ENCODE measurements around the gene SLC27A5. TPM values are rescaled to one million over a fixed set of nuclear protein-coding genes. Genes with fewer than 3 reads are reported as not detected.

Gene SLC27A5
- total RNA-seq (5.7 TPM), polyA plus RNA-seq (ENCODE audit: insufficient read depth in 1 of 8, insufficient read length in 8 of 8, low replicate concordance in 1 of 8) (1 to 10 TPM; 2.5 to 4.6 (median 3.9) TPM)
- long read RNA-seq, donor 1, full-length matches to known transcripts: 1 of 1 reads
- long read RNA-seq, donor 1, partial matches to known transcripts: 0 of 1 reads
- long read RNA-seq, donor 1, other reads (novel, unspliced or antisense): 0 of 1 reads
- long read RNA-seq, donor 2: 0 reads
- long read RNA-seq, donor 3, full-length matches to known transcripts: 2 of 2 reads
- long read RNA-seq, donor 3, partial matches to known transcripts: 0 of 2 reads
- long read RNA-seq, donor 3, other reads (novel, unspliced or antisense): 0 of 2 reads
- long read RNA-seq, donor 4, full-length matches to known transcripts: 4 of 4 reads
- long read RNA-seq, donor 4, partial matches to known transcripts: 0 of 4 reads
- long read RNA-seq, donor 4, other reads (novel, unspliced or antisense): 0 of 4 reads
- long read RNA-seq, donor 5, full-length matches to known transcripts: 4 of 4 reads
- long read RNA-seq, donor 5, partial matches to known transcripts: 0 of 4 reads
- long read RNA-seq, donor 5, other reads (novel, unspliced or antisense): 0 of 4 reads
- long read RNA-seq, donor 6, full-length matches to known transcripts: 11 of 11 reads
- long read RNA-seq, donor 6, partial matches to known transcripts: 0 of 11 reads
- long read RNA-seq, donor 6, other reads (novel, unspliced or antisense): 0 of 11 reads
- long read RNA-seq, donor 7: 0 reads
- long read RNA-seq, donor 8, full-length matches to known transcripts: 3 of 3 reads
- long read RNA-seq, donor 8, partial matches to known transcripts: 0 of 3 reads
- long read RNA-seq, donor 8, other reads (novel, unspliced or antisense): 0 of 3 reads
- long read RNA-seq, donor 9, full-length matches to known transcripts: 2 of 2 reads
- long read RNA-seq, donor 9, partial matches to known transcripts: 0 of 2 reads
- long read RNA-seq, donor 9, other reads (novel, unspliced or antisense): 0 of 2 reads
- long read RNA-seq, donor 10, full-length matches to known transcripts: 3 of 3 reads
- long read RNA-seq, donor 10, partial matches to known transcripts: 0 of 3 reads
- long read RNA-seq, donor 10, other reads (novel, unspliced or antisense): 0 of 3 reads
- long read RNA-seq, donor 11, partial matches to known transcripts: 0 of 4 reads
- long read RNA-seq, donor 11, other reads (novel, unspliced or antisense): 0 of 4 reads

DNA sequence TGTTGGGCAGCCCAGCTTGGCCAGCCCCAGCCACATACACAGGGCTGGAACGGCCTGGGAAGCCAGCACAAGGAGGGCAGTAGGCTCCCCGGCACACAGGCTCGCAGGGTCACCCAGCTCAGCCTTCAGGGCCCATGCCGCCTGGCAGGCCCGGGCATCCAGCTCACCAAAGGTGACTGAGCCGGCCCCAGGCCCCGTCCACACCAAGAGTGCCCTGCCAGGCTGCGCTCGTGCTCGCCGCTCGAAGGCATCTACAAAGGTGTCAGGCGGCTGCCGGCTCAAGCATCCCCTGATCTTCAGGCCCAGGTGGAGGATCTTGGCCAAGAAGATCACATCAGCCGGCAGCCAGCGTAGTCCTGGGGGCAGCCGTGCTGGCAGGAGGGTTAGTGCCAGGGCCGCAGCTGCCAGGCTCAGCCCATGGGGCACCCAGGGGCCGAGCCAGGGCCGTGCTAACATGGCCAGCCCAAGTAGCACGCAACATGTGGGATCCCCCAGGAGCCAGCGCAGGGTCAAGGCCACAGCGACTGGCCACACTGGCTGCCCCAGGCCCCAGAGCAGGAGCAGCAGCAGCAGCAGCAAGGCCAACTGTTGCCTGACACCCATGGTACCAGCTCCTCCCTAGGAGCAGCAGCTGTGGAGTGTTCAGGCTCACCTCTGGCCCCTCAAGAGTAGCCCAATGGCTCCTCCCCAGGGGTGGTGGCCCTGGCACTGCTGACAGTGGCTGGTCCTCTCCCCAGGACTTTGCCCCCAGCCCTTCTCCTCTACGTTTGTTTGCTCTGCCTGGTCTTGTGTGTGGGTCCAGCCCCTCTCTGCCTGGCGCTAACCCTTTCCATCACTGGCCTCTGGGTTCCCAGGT is at the start of gene SLC27A5:
Gene SLC27A5 (minus strand): TSS at position 640 of the 856 bp plus-strand sequence. CDS start 37 bp downstream, at position 603.
- DNase-seq: no peak
- Histone ChIP-seq H3K36me3 (ENCODE audit: control insufficient read depth, insufficient read depth, low read length) (peaks cover 27% of the 10 kb centered on the region), H3K27ac (ENCODE audit: low read length) (no peak within 1 kb of the TSS), H3K9me3 (replicated peaks; ENCODE audit: control insufficient read depth, low read depth, low read length) (peaks cover 3% of the 10 kb centered on the region), H3K4me1 (ENCODE audit: control insufficient read depth, insufficient read depth, low read length) (peaks cover 16% of the 10 kb centered on the region), H3K27me3 (ENCODE audit: control insufficient read depth, insufficient read depth, low read length) (no peaks in the 10 kb centered on the region), H3K4me3 (ENCODE audit: low read length) (no peak within 1 kb of the TSS)
- 85% methylated on average over 25 of the region's 25 CpGs for WGBS (ENCODE audit: insufficient coverage)

DNA sequence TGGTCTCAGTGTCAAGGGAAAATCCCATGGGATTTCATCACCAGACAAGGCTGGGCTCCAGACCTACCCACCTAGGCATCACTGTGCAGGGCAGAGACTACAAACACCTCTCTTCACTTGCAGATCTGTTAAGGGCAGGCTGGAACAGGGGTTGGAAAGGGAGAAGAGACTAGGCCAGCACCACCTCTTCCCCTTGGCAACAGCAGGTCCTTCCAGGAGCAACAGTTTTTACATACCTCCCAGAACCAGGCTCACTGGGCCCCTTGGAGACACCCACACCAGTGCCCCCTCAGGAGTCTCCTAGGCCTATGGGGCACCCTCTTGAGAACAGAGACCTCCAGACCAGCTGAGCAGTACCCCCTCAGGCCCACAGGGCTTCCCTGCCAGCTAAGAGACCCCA is 49.1 kb upstream of the SLC27A5 start:
- H3K27me3 ChIP-seq (ENCODE audit: control insufficient read depth, insufficient read depth, low read length): peaks cover 29% of the 10 kb centered on the region
- H3K27ac ChIP-seq (ENCODE audit: low read length): no peak overlapping the region
- no peak overlapping the region for H3K4me3 ChIP-seq (ENCODE audit: low read length)
- peaks cover 49% of the 10 kb centered on the region for H3K4me1 ChIP-seq (ENCODE audit: control insufficient read depth, insufficient read depth, low read length)
- peaks cover 13% of the 10 kb centered on the region for H3K36me3 ChIP-seq (ENCODE audit: control insufficient read depth, insufficient read depth, low read length)
- H3K9me3 ChIP-seq (replicated peaks; ENCODE audit: control insufficient read depth, low read depth, low read length): no peaks in the 10 kb centered on the region
- peak; percentile 35 for DNase-seq

- H3K27ac ChIP-seq (ENCODE audit: low read length): peak overlapping the region; percentile 100
- H3K27me3 ChIP-seq (ENCODE audit: control insufficient read depth, insufficient read depth, low read length): peaks cover 29% of the 10 kb centered on the region
- H3K4me1 ChIP-seq (ENCODE audit: control insufficient read depth, insufficient read depth, low read length): peaks cover 54% of the 10 kb centered on the region
- WGBS (ENCODE audit: insufficient coverage): 79% methylated on average over 5 of the region's 8 CpGs
- H3K9me3 ChIP-seq (replicated peaks; ENCODE audit: control insufficient read depth, low read depth, low read length): no peaks in the 10 kb centered on the region
- peak overlapping the region; percentile 84 for H3K4me3 ChIP-seq (ENCODE audit: low read length)
- peak; percentile 47 for DNase-seq
- peaks cover 20% of the 10 kb centered on the region for H3K36me3 ChIP-seq (ENCODE audit: control insufficient read depth, insufficient read depth, low read length)
Measured at GRCh38 chr19:58560007-58560887, 48.5 kb upstream of the SLC27A5 start.

GRCh38 chr19:58559275-58560006 is 47.6 kb upstream of the SLC27A5 start:
- WGBS (ENCODE audit: insufficient coverage): under 1% methylated on average over 27 of the region's 33 CpGs
- H3K4me1 ChIP-seq (ENCODE audit: control insufficient read depth, insufficient read depth, low read length): peaks cover 58% of the 10 kb centered on the region

DNA sequence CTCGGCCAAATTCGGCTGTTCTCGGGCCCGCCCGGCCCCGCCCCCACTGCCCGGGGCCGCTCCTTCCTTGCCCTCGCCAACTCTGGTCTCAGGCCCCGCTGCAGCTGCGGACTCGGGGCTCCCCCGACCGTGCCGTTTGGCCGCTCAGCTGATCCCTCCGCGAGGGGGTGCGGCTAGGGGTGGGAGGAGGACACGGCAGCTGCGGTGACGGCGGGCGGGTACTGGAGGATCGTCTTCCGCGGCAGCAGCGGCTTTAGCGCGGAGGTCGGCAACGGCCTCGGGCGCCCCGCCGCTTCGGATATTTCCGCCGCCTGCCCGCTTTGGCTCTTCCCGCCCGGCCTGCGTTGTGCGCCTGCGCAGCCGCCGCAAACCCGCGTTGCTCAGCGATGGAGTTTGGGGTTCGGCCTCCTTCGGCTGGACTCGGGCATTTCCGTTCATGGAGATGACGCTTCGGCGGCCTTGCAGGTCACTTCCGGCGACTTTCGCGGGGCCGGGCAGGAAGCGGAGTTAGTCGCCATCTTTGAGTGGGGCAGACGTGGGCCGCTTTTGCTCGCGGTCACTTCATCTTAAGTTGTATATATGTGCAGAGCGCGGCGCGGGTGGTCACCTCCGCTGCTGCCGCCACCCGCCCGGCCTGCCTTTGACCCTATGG is 47.0 kb upstream of the SLC27A5 start:
- H3K9me3 ChIP-seq (replicated peaks; ENCODE audit: control insufficient read depth, low read depth, low read length): no peaks in the 10 kb centered on the region
- under 1% methylated on average over 76 of the region's 76 CpGs for WGBS (ENCODE audit: insufficient coverage)
- peaks cover 64% of the 10 kb centered on the region for H3K4me1 ChIP-seq (ENCODE audit: control insufficient read depth, insufficient read depth, low read length)
- H3K27me3 ChIP-seq (ENCODE audit: control insufficient read depth, insufficient read depth, low read length): peaks cover 26% of the 10 kb centered on the region
- DNase-seq: peak; percentile 99
- H3K27ac ChIP-seq (ENCODE audit: low read length): peak overlapping the region; percentile 100
- H3K36me3 ChIP-seq (ENCODE audit: control insufficient read depth, insufficient read depth, low read length): peaks cover 21% of the 10 kb centered on the region
- peak overlapping the region; percentile 84 for H3K4me3 ChIP-seq (ENCODE audit: low read length)

More at GRCh38 chr19:58559275-58560006, 47.6 kb upstream of the SLC27A5 start:
- Histone ChIP-seq H3K36me3 (ENCODE audit: control insufficient read depth, insufficient read depth, low read length) (peaks cover 20% of the 10 kb centered on the region), H3K27ac (ENCODE audit: low read length) (peak overlapping the region; percentile 100), H3K4me3 (ENCODE audit: low read length) (peak overlapping the region; percentile 84), H3K27me3 (ENCODE audit: control insufficient read depth, insufficient read depth, low read length) (peaks cover 29% of the 10 kb centered on the region), H3K9me3 (replicated peaks; ENCODE audit: control insufficient read depth, low read depth, low read length) (no peaks in the 10 kb centered on the region)
- peak; percentile 98 for DNase-seq

- under 1% methylated on average over 62 of the region's 62 CpGs for WGBS (ENCODE audit: insufficient coverage)
- Histone ChIP-seq H3K9me3 (replicated peaks; ENCODE audit: control insufficient read depth, low read depth, low read length) (no peaks in the 10 kb centered on the region), H3K27ac (ENCODE audit: low read length) (peak within 1 kb of the TSS; percentile 100), H3K27me3 (ENCODE audit: control insufficient read depth, insufficient read depth, low read length) (peaks cover 20% of the 10 kb centered on the region), H3K36me3 (ENCODE audit: control insufficient read depth, insufficient read depth, low read length) (peaks cover 24% of the 10 kb centered on the region), H3K4me1 (ENCODE audit: control insufficient read depth, insufficient read depth, low read length) (peaks cover 63% of the 10 kb centered on the region), H3K4me3 (ENCODE audit: low read length) (peak within 1 kb of the TSS; percentile 95)
- peak; percentile 67 for DNase-seq
Measured at GRCh38 chr19:58558066-58558622, 46.4 kb upstream of the SLC27A5 start, which contains the start of gene UBE2M. Gene UBE2M, minus strand, starts transcription at chr19:58558611. Its CDS starts 230 bp downstream, at chr19:58558381.

- H3K36me3 ChIP-seq (ENCODE audit: control insufficient read depth, insufficient read depth, low read length): peaks cover 25% of the 10 kb centered on the region
- peak overlapping the region; percentile 95 for H3K4me3 ChIP-seq (ENCODE audit: low read length)
- DNase-seq: no peak
- peak overlapping the region; percentile 97 for H3K27ac ChIP-seq (ENCODE audit: low read length)
- H3K4me1 ChIP-seq (ENCODE audit: control insufficient read depth, insufficient read depth, low read length): peaks cover 57% of the 10 kb centered on the region
- WGBS (ENCODE audit: insufficient coverage): 36% methylated on average over 11 of the region's 12 CpGs
- H3K9me3 ChIP-seq (replicated peaks; ENCODE audit: control insufficient read depth, low read depth, low read length): no peaks in the 10 kb centered on the region
- H3K27me3 ChIP-seq (ENCODE audit: control insufficient read depth, insufficient read depth, low read length): peaks cover 14% of the 10 kb centered on the region
Measured at GRCh38 chr19:58557221-58558065, 45.7 kb upstream of the SLC27A5 start.

Data from muscle of leg (tissue), 16 donors.